Activated CD4-positive, alpha-beta T cell treated with anti-CD3 and anti-CD28 coated beads, Interleukin-10, Interleukin-2, amounts not matched to agents 100 ng/mL and 50 ng/mL, durations not matched to agents 16 hours and 8 hours (primary cell): ENCODE data around the gene SGMS1.

Experiments
- DNase-seq: peaks from one replicate; pipeline ENCODE4 v3.0.0-alpha.2; 2020

The SGMS1 gene

GRCh38 chr10:50605269-50605950 is 18.3 kb downstream of the SGMS1 start:
- peak; percentile 43 for DNase-seq

- peak; percentile 16 for DNase-seq
These were observed 18.9 kb downstream of the SGMS1 start for GRCh38 chr10:50604809-50605208.

GRCh38 chr10:50604049-50604640 is 19.6 kb downstream of the SGMS1 start:
- DNase-seq = no peak

- no peak for DNase-seq
These were observed 20.5 kb downstream of the SGMS1 start for GRCh38 chr10:50603151-50603850.

GRCh38 chr10:50601974-50602373 is 21.8 kb downstream of the SGMS1 start:
- no peak for DNase-seq

GRCh38 chr10:50600831-50601477 is 22.8 kb downstream of the SGMS1 start:
- DNase-seq = no peak

GRCh38 chr10:50600286-50600685 is 23.5 kb downstream of the SGMS1 start:
- no peak for DNase-seq

GRCh38 chr10:50596897-50597296 is 26.9 kb downstream of the SGMS1 start:
- no peak for DNase-seq

GRCh38 chr10:50596456-50596855 is 27.3 kb downstream of the SGMS1 start:
- DNase-seq = no peak

- DNase-seq = no peak
These were observed 28.0 kb downstream of the SGMS1 start for GRCh38 chr10:50595785-50596184.

- no peak for DNase-seq
These were observed 30.0 kb downstream of the SGMS1 start for GRCh38 chr10:50593523-50594376.

GRCh38 chr10:50592961-50593418 is 30.8 kb downstream of the SGMS1 start:
- DNase-seq = no peak

GRCh38 chr10:50590935-50591334 is 32.8 kb downstream of the SGMS1 start:
- DNase-seq = no peak

- no peak for DNase-seq
These were observed 37.0 kb downstream of the SGMS1 start for GRCh38 chr10:50586740-50587088.

GRCh38 chr10:50585921-50586739 is 37.6 kb downstream of the SGMS1 start:
- DNase-seq = no peak

GRCh38 chr10:50582766-50583762 is 40.7 kb downstream of the SGMS1 start:
- no peak for DNase-seq

GRCh38 chr10:50582046-50582445 is 41.7 kb downstream of the SGMS1 start:
- DNase-seq = no peak

- no peak for DNase-seq
These were observed 43.4 kb downstream of the SGMS1 start for GRCh38 chr10:50580262-50580891.

GRCh38 chr10:50579491-50580261 is 44.1 kb downstream of the SGMS1 start:
- no peak for DNase-seq
